Stomach (tissue), 9 donors: ENCODE data around the gene FDXR. TPM values are rescaled to one million over a fixed set of nuclear protein-coding genes. Genes with fewer than 3 reads are reported as not detected.

ENCODE experiments used
- DNase-seq, 2 donors: peaks; one replicate each; pipeline versions ENCODE4 v3.0.0 to v3.0.0-alpha.2; 2013 to 2019
- H3K27ac ChIP-seq, 5 donors: fragments of 200-600 bp in 4 of 5; sonication (generic) in 4 of 5; one replicate each; pipeline ENCODE4 v1.5.1; 2013 to 2019; ENCODE audit warnings: mild to moderate bottlenecking in 1 of 5, moderate library complexity in 1 of 5
- H3K27me3 ChIP-seq, 3 donors: fragments of 200-600 bp; sonication (generic); one replicate each; pipeline ENCODE4 v1.5.1; 2017 to 2019; ENCODE audit warnings: mixed run types in 1 of 3
- H3K36me3 ChIP-seq, 4 donors: fragments of 200-600 bp; sonication (generic); 1 replicate in 3 of 4; 2 replicates in 1 of 4; pipeline ENCODE4 v1.5.1; 2016 to 2019
- H3K4me1 ChIP-seq, 4 donors: fragments of 200-600 bp; sonication (generic); one replicate each; pipeline ENCODE4 v1.5.1; 2016 to 2019
- H3K4me3 ChIP-seq, 4 donors: fragments of 200-600 bp; sonication (generic) in 3 of 4; one replicate each; pipeline ENCODE4 v1.5.1; 2016 to 2019; ENCODE audit warnings: mild to moderate bottlenecking in 1 of 4
- H3K9me3 ChIP-seq, 4 donors: fragments of 200-600 bp; sonication (generic); one replicate each; pipeline ENCODE4 v1.5.1; 2016 to 2019
- EP300 ChIP-seq: sonication (generic); formaldehyde crosslinking; IDR thresholded peaks from one replicate; pipeline ENCODE4 v1.6.1; 2017; ENCODE audit warnings: antibody characterized with exemption
- POLR2A ChIP-seq, 4 donors: fragments of 450-650 bp; IDR thresholded peaks; one replicate each; pipeline ENCODE4 v1.6.1; 2016; ENCODE audit warnings: antibody characterized with exemption in 4 of 4, control low read depth in 2 of 4, mild to moderate bottlenecking in 1 of 4, moderate library complexity in 1 of 4
- POLR2AphosphoS5 ChIP-seq, 3 donors: sonication (generic); formaldehyde crosslinking; IDR thresholded peaks; one replicate each; pipeline ENCODE4 v1.6.1; 2016; ENCODE audit warnings: antibody characterized with exemption in 3 of 3
- WGBS, 5 donors: extraction: QIAGEN DNeasy Blood & Tissue Kit in 3 of 5; methylation state at CpG; one replicate each; pipeline versions ENCODE4 v1.1.5 to v1.1.7; 2013 to 2018; 5-methylcytosine and 5-hydroxymethylcytosine counted together
- intact Hi-C: fragments of 100-400 bp; cut with DNase I; formaldehyde crosslinking; loops from one replicate; pipeline ENCODE4 v1.15.1; 2023; ENCODE audit warnings: low total_unique reads
- polyA plus RNA-seq, 3 donors: library from polyadenylated mRNA; stranded (reverse); fragments of 200-250 nt; gene quantifications; one replicate each; pipeline ENCODE4 v1.2.3, GENCODE V29; 2013
- total RNA-seq, 5 donors: library from RNA; depleted of rRNA; stranded (reverse); fragments of >200 nt; gene quantifications; one replicate each; pipeline versions ENCODE4 v1.1.0 to v1.2.3, GENCODE V29; 2014 to 2016
- TF ChIP-seq, protein P1 (sequence below), 7 experiments: fragments of 450-650 bp in 4 of 7; fragments of 200-600 bp in 3 of 7; sonication (generic) in 3 of 7; IDR thresholded peaks; one replicate each; pipeline ENCODE4 v1.5.1; 2016 to 2019; ENCODE audit warnings: antibody characterized with exemption in 7 of 7, control low read depth in 2 of 7, mild to moderate bottlenecking in 1 of 7
- donor health status: healthy with polysubstance abuse.
- donor health status: Bipolar disorder and iron deficiency.
- donor health status: healthy.

FDXR gene
- total and polyA plus RNA-seq, 8 donors = 0.58 to 94.1 (median 13.9) TPM

GRCh38 chr17:74833501-74834377 lies 39.1 kb downstream of the FDXR start:
- no peak for DNase-seq
- no peaks in the 10 kb centered on the region for H3K4me1 ChIP-seq
- H3K27ac ChIP-seq = no peak overlapping the region
- 73 to 82% (median 78%) methylated on average over 15 to 16 of the region's 16 CpGs for WGBS, 5 donors
- H3K27me3 ChIP-seq = no peaks in the 10 kb centered on the region
- no peaks in the 10 kb centered on the region for H3K9me3 ChIP-seq
- peaks cover 0 to 60% (median 54%) of the 10 kb centered on the region in 4 donors for H3K36me3 ChIP-seq
- intact Hi-C loops = no loop called here
- TF ChIP-seq EP300 (no peak), POLR2AphosphoS5 (IDR thresholded peaks at IDR 0.05) (no peak), POLR2A (IDR thresholded peaks at IDR 0.05) (no peak)
- TF ChIP-seq, protein P1, sequence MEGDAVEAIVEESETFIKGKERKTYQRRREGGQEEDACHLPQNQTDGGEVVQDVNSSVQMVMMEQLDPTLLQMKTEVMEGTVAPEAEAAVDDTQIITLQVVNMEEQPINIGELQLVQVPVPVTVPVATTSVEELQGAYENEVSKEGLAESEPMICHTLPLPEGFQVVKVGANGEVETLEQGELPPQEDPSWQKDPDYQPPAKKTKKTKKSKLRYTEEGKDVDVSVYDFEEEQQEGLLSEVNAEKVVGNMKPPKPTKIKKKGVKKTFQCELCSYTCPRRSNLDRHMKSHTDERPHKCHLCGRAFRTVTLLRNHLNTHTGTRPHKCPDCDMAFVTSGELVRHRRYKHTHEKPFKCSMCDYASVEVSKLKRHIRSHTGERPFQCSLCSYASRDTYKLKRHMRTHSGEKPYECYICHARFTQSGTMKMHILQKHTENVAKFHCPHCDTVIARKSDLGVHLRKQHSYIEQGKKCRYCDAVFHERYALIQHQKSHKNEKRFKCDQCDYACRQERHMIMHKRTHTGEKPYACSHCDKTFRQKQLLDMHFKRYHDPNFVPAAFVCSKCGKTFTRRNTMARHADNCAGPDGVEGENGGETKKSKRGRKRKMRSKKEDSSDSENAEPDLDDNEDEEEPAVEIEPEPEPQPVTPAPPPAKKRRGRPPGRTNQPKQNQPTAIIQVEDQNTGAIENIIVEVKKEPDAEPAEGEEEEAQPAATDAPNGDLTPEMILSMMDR (IDR thresholded peaks at IDR 0.05) = no peak
- no peak overlapping the region for H3K4me3 ChIP-seq

GRCh38 chr17:74832421-74832820 lies 40.4 kb downstream of the FDXR start:
- Histone ChIP-seq H3K27ac (no peak overlapping the region), H3K36me3 (peaks cover 0 to 56% (median 49%) of the 10 kb centered on the region in 4 donors), H3K9me3 (no peaks in the 10 kb centered on the region), H3K4me3 (no peak overlapping the region), H3K4me1 (no peaks in the 10 kb centered on the region), H3K27me3 (no peaks in the 10 kb centered on the region)
- 81 to 91% (median 88%) methylated on average over 9 of the region's 9 CpGs for WGBS, 5 donors
- no peak for DNase-seq
- TF ChIP-seq EP300 (no peak), POLR2AphosphoS5 (IDR thresholded peaks at IDR 0.05) (no peak), POLR2A (IDR thresholded peaks at IDR 0.05) (no peak)
- TF ChIP-seq, protein P1 (IDR thresholded peaks at IDR 0.05) = no peak
- intact Hi-C loops = no loop called here

DNA sequence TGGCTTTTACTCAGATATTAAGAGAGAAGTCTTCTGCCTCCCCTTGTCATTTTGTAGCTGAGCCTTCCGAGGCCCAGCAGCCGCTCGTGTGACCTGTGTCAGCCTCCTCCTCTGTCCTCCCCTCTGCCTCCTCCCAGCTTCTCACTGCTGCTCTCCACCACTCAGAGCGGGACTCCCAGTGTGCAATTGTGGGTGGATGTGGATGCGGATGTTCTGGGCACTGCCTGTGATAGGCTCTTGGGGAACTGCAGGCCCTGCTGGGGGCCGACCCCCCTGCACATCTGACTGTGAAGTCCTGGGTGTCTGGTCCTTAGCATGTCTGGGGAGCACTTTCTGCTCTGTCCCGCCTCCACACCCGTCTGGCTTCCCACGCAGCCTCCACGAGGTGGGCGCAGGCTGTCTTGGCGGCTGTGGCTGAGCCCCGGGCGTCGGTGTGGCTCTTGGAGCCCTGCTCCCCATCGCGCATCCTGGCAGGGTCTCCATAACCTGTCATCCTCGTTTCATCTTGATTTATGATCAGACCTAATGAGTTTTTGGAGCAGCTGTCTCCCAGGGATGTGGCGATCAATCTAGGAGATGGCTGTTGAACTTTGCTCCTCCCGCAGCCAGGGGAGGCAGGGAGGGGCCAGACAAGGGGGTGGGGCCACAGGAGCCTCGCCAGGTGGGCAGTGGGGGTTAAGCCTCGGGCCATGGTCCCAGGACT lies 41.2 kb downstream of the FDXR start:
- no peak for TF ChIP-seq EP300
- TF ChIP-seq, protein P1 (IDR thresholded peaks at IDR 0.05) = no peak
- TF ChIP-seq POLR2A (IDR thresholded peaks at IDR 0.05) = no peak
- TF ChIP-seq POLR2AphosphoS5 (IDR thresholded peaks at IDR 0.05) = no peak
- Histone ChIP-seq H3K9me3 (no peaks in the 10 kb centered on the region), H3K27ac (no peak overlapping the region), H3K4me3 (no peak overlapping the region), H3K36me3 (peaks cover 0 to 48% (median 43%) of the 10 kb centered on the region in 4 donors), H3K4me1 (no peaks in the 10 kb centered on the region), H3K27me3 (no peaks in the 10 kb centered on the region)
- DNase-seq = no peak
- intact Hi-C loops = no loop called here
- WGBS, 5 donors = 75 to 88% (median 82%) methylated on average over 20 to 22 of the region's 22 CpGs

- Histone ChIP-seq H3K36me3 (peaks cover 0 to 48% (median 41%) of the 10 kb centered on the region in 4 donors), H3K27ac (no peak overlapping the region), H3K4me3 (no peak overlapping the region), H3K4me1 (no peaks in the 10 kb centered on the region), H3K27me3 (no peaks in the 10 kb centered on the region), H3K9me3 (no peaks in the 10 kb centered on the region)
- DNase-seq = no peak
- WGBS, 5 donors = 91 to 93% (median 92%) methylated on average over 17 to 19 of the region's 19 CpGs
- intact Hi-C loops = no loop called here
- TF ChIP-seq EP300 (no peak), POLR2AphosphoS5 (IDR thresholded peaks at IDR 0.05) (no peak), POLR2A (IDR thresholded peaks at IDR 0.05) (no peak)
- TF ChIP-seq, protein P1 (IDR thresholded peaks at IDR 0.05) = no peak
These were observed 41.9 kb downstream of the FDXR start for GRCh38 chr17:74830861-74831260.
